Measurements from ENCODE around the gene PCCA.
A peak's percentile ranks its signal among the peaks of the same experiment; 100 is the strongest.
"Not testable (repeated sequence)": the region's sequence is repeated elsewhere in the genome, so short reads cannot be mapped to it uniquely, and the experiment has no call there.

Gene PCCA

GRCh38 chr13:100541897-100542825 is 453.3 kb downstream of the PCCA start:
- no peak for DNase-seq (ENCODE audit: low read depth in 2 of 2)

GRCh38 chr13:100542826-100543156 is 453.9 kb downstream of the PCCA start:
- no peak for DNase-seq (ENCODE audit: low read depth in 2 of 2)

GRCh38 chr13:100543872-100544602 is 455.1 kb downstream of the PCCA start:
- no peak for DNase-seq (ENCODE audit: low read depth in 2 of 2)

- DNase-seq (ENCODE audit: low read depth in 2 of 2), result no peak
Observed at GRCh38 chr13:100544866-100545683, 456.2 kb downstream of the PCCA start.

- DNase-seq (ENCODE audit: low read depth in 2 of 2), result no peak
Observed at GRCh38 chr13:100545684-100546061, 456.8 kb downstream of the PCCA start.

DNA sequence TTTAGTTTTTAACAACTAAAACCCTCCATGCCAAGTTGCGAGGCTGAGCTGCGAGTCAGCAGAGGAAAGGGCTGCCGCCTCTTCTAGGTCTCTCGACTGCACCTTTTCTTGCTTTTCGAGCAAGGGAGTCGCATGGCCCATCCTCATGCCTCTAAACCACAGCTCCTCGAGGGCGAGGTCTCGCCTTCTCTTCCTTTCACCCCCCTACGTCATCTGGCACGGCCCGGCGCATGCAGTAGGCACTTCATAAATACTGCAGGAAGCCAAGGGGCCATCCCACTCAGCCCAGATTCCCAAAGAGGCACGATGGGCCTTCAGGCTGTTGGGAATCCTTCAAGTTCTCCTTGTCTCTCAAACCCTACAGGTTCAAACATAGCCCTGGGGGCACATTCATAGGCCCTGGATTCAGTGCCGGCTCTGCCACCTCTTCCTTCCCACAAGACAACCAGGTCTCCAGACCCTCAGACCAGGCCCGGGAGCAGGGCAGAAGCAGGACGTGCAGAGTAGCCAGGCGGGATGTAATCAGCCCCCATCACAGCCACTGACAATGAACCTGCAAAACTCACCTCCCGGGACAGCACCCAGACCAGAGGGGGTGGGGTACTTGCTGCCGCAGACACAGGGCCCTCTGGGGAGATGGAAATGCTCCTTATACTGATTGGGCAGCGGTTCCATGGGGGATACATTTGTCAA is 458.0 kb downstream of the PCCA start:
- DNase-seq (ENCODE audit: low read depth in 2 of 2), result no peak

DNA sequence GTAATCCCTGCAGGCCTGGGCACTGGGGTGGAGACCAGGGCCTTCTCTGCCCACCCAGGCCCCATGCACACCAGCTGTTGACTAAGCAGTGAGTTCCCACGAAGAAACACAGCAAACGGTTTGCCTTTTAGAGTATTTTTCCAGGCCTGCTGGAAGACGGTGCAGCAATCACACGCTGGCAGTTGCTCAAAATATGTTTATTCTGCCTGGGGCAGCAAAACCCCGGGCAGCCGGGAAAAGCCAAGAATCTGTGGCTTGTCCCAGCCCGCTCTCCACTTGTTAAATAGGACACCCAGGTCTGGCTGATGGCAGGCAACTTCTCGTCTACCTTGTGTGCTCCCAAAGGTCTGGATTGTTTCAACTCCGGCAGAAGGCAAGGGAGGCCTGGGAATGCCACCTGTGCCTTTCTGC is 458.9 kb downstream of the PCCA start:
- DNase-seq (ENCODE audit: low read depth in 2 of 2), result no peak

DNA sequence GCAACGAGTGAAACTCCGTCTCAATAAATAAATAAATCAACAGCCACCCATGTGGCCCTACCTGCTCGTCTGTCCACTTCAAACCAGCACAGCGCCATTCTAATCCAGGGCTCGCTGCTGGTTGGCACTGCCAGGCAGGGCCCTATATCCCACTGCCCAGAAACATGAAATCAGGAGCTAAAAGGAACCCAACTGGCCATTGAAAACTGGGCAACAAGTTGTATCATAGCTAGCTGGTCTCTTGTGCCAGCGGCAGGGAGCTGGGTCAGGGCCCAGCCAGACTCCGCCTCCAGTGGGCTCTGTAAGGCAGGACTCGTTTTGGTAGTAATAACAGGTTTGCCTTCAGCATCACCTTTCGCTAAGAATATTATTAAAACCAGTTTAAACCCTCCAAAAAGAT is 460.4 kb downstream of the PCCA start:
- DNase-seq (ENCODE audit: low read depth in 2 of 2), result no peak

DNA sequence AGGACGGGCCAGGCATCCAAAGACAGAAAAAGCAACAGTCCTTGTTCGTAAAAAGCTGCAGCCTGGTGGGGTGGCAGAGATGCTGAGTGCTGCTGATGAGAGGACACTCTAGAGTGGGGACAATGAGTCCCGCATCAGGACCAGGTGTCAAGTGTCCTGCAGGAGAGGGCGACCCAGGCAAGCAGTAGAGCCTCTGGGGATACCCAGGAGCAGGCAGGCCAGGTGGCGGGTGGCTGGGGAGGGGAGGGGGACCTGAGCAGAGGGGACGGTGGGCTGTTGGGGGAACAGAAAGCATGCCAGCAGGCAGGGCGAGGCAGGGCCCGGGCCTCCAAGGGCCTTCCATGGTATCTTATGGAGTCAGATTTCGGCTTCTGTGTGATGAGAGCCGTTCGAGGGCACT is 463.9 kb downstream of the PCCA start:
- DNase-seq (ENCODE audit: low read depth in 2 of 2), result no peak

DNA sequence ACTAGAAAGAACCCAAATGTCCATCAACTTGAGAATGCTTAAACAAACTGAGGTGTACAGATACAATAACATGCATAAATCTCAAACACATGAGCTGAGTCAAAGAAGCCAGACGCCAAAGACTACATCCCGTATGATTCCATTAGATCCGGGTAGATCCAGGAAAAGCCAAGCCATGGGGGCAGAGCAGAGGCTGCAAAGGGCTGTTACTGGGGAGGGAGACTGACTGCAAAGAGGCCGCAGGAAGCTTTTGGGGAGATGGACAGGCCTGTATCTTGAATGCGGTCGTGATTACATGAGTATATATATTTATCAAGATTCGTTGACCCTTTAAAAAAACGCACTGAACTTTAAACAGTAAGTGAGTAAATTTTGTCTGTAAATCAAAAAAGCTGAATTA is 471.0 kb downstream of the PCCA start:
- no peak for DNase-seq (ENCODE audit: low read depth in 2 of 2)

DNA sequence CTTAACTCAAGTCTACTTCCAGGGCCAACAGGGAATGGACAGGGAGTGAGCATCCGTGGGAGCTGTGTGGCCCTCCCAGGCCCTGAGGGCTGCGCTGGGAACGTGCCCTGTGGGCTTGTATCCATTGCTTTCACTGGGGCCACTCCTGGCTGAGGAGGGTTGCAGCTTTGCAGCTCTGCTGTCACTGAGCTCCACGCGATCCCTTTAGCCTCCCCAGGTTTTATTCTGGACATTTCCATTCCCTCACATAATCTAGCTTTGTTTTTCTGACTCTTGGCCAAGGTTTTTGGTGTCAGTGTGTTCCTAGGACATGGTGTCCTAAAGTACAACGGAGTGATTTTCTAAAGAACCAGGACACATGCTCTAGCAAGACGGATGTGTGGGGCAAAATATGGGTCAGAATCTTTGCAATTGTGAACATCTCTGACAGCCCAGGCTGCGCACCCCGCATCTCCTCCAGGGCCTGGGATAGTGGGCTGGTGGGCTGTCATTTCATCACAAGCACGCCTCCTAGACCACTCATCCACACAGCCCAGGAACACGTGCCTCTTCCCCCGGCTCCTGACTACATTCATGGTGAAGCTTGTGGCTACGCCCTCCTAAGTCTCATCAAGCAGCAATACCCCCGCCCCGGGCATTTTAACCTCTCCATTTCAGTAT is 471.7 kb downstream of the PCCA start:
- DNase-seq (ENCODE audit: low read depth in 2 of 2), result no peak

- DNase-seq (ENCODE audit: low read depth in 2 of 2), result no peak
Observed at GRCh38 chr13:100561158-100561499, 472.2 kb downstream of the PCCA start.

DNA sequence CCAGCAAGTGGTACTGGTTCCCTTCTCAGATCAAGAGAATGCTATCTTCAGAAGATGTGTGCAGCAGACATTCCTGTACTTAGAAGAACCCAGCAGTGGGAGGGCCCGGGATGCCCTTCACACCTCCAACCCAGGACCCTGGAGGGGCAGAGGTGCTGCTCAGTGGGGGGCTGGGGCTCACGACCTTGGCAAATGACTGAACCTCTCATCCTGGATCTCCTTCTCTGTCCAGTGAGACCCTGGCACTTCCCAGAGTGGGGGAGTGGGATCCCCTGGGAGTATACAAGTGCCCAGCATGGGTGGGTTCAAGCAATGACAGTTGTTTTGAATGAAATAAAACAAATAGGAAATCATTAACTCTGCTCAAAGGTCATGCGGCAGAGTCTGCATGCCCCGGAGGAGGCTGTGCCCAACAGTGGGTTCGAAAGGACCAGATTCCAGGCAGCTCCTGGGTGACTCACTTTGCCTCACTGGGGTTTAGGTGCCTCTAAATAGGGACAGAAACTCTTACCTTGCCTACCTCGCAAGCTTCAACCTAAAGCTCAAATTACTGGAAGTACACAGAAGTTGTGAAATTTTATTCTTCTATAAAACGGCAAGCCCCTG is 472.8 kb downstream of the PCCA start:
- no peak for DNase-seq (ENCODE audit: low read depth in 2 of 2)

- no peak for DNase-seq (ENCODE audit: low read depth in 2 of 2)
Observed at GRCh38 chr13:100563779-100564178, 474.9 kb downstream of the PCCA start.

DNA sequence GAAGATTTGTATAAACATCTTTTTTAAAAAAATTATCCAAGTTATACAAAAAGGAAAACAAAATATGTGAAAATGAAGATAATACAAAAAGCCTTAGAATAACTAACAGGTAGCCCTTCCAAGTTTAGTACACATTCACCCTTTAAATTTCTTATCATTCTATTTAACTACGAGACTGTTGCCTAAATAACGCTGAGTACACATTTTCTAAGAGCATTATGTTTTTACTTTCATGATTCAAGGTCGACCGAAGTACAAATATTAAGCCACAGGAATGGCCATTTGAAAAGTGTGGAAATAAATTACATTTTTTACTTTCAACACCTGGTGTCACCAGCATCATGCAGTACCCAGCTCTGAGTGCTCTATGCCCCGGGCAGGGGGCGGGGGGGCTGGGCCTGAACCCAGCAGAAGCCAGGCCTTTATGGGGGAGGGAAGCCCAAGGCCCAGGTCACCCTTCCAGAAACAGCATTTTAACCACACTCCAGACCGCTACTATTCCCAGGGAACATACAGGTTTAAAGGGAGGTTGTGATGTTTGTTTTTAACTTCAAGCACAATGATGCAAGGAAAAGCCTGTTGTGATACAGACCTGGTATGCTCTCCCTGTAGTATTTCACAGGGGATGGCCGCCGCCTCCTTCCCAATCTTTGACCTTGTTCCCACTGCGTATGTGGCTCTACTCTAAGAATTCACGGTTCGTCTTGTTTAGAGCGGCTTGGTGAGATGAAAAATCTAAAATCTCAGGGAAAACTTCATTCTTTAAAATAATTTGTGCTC is 475.7 kb downstream of the PCCA start:
- no peak for DNase-seq (ENCODE audit: low read depth in 2 of 2)

- no peak for DNase-seq (ENCODE audit: low read depth in 2 of 2)
Observed at GRCh38 chr13:100565286-100565685, 476.4 kb downstream of the PCCA start.

DNA sequence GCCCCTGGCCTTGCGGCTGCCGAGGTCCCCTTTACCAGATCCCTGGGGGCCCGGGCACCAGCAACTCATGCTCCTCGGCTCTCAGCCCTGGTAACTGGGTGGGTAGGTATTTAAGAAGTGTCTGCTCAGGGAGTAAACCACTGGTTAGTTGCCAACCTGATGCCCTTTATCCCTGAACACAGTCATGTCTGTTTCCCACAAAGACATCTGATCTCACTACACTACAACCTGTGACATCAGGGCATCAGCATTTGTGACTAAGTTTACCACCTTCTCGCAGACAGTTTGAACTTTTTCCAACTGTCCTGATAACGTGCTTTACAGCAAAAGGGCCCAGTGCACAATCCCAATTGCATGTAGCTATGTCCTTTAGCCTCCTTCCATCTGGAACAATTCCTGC is 477.6 kb downstream of the PCCA start:
- no peak for DNase-seq (ENCODE audit: low read depth in 2 of 2)

GRCh38 chr13:100573121-100573520 is 484.2 kb downstream of the PCCA start:
- DNase-seq (ENCODE audit: low read depth in 2 of 2), result peak; percentile 39 to 67

- DNase-seq (ENCODE audit: low read depth in 2 of 2), result not testable (repeated sequence)
Observed at GRCh38 chr13:100577239-100577638, 488.3 kb downstream of the PCCA start.
